Stimulated activated CD8-positive, alpha-beta memory T cell treated with anti-CD3 and anti-CD28 coated beads, Interleukin-2, amount 100 ng/mL, for 1 hour (primary cell): Measurements from ENCODE around the gene PLCH2.

Source experiments
- DNase-seq, 2 donors: peaks; one replicate each; pipeline ENCODE4 v3.0.0-alpha.2; 2020; ENCODE audit warnings: low read depth in 2 of 2

Gene PLCH2

DNA sequence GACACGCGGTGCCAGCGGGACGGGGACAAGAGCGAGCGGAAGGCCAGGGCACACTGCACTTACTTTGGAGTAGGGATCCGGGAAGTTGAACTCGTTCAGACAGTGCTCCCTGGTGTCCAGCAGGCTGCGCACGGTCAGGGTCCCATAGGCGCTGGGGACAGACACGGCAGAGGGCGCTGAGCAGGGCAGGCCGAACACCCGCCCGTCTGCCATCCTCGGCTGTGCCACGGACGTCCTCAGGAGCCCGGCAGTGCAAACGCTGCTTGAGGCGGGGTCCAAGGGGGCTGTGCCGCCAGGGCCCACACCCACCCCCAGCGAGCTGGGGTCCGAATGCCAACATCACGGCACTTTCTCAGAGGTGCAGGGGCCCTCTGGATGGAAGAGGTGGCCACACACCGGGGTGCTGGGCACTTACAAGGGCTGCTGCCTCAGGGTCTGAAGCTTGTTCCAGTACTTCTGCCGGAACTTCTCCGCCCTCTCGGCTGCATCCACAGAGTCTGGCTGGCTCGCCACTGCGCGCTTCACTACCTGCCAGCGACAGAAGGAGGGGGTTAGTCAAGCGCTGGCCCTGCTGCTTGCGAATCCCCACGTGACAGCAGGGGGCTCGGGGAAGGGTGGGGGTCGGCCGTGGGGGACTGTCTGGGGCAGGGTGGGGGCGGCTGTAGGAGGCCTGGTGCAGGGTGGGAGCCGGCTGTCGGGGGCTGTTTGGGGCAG, 38.0 kb downstream of the PLCH2 start:
- no peak for DNase-seq

DNA sequence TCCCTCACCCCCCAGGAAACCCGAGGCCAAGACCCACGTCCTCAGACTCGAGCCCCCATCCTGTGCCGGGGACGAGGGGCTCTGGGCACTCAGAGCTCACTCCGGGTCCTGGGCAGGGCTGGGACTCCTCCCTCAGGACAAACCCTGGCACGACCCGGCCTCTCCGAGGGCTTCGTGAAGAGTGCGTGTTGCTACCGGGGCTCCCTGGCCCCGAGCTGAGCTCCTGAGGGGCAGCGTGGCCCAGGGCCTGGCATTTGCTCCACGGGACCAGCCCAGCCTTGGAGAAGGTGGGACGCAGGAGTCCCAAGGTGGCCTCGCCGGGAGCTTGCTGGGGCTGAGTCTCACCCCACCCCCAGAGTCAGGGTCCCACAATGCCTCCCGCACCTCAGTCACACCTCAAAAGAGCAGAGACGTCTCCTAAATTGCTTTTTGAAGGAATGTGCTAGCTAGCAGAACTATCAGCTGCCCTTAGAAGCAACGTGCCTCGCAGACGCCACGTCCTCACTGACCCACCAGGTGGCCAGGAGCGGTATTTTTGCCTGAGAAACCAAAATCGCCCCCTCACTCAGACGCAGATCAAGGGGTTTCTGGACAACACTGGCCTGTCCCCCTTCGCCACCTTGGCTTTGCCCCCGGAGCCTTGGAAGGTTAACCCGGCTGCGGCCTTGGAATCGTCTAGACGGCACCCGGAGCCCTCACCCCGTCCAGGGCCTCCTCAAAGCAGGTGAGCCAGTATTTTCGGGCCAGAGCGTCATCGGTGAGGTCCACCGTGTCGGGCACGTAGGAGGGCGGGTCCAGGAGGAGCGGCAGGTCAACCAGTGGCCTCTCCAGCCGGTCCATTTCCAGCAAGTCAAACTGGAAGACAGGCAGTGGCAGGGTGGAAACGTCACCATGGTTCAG, 39.0 kb downstream of the PLCH2 start:
- no peak for DNase-seq

DNA sequence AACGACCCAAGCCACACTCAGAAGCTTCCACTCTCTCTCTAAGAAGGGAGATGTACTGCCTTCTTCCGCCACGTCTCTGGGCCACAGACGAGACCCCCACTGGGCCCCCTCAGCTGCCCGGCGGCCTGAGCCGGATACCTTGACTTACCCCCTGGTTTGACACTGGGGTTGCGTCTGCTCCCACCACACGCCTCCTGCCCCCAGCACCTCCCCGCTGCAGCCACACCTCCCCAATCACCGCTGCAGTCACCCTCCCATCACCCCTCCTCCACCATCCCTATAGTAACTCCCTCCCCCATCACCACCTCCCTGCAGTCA, 39.6 kb downstream of the PLCH2 start:
- no peak for DNase-seq

DNA sequence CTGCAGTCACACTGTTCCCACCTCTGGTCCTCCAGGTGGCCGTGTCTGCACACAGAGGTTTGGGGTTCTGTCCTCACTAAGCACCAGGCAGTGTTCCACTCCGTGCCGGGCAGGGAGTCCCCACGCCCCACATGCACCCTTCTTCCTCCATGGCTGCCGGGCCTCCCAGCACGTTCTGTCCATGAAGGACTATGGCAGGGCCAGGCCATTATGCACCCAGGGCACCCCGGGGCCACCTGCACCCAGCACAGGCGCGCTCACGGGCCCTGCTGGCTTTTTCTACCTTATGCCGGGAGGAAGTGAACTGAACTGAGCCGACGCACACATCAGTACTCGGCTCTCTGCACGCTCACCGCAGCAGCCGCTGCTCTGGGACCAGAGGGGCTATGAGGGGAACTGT, 40.0 kb downstream of the PLCH2 start:
- DNase-seq, result no peak

DNA sequence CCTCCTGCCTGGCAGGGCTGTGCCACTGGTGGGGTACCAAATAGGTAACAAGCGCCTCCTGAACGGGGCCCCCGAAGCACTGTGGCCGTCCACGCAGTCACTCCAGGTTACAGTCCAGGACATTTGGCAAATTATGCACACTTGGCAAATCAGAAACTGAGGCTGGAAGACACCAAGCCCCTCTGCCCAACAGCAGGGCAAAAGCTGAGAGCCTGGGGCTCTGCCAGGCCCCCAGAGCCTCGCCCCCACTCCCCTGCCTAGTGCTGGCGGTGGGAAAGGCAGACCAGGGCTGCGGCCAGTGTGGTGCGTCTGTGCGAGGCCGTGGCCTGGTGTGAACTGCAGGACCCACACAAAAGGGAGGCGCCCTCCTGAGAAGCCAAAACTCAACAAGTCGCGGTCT, 40.9 kb downstream of the PLCH2 start:
- no peak for DNase-seq

DNA sequence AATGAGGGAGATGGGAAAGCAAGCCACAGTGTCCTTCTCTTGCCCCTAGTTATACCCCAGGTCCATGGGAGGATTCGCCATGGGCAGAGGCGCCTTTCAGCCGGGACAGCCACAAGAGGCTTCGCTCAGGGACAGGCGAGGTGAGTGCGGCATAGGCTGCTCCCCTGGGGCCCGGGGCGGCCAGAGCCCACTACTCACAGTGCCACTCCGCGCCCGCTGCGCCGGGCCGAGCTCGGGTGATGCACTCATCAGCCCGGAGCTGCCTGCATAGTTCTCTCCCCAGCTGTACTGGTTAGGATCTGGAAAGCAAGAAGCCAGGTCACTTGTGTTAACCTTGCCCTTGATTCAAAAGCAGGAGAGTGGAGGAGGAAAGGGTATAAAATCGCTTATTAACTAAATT, 41.9 kb downstream of the PLCH2 start:
- DNase-seq, result no peak

DNA sequence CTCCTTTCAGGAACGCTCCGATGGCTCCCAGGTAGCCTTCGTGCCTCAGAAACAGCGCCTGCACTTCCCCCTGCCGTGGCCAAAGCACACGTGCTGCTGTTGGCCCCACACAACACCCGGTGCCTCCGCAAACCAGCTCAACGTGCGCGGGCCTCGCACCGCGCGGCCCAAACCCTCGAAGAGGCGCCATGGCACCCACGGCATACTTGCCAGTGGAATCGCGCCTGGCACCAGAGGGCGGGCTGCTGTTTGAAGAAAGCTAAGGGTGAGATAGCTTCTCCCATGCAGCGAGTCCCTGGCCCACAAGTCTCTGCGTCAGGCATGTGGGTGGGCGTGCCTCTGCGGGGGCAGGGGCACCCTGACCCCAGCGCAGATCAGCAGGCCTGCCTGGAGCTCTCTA, 42.4 kb downstream of the PLCH2 start:
- DNase-seq, result no peak

DNA sequence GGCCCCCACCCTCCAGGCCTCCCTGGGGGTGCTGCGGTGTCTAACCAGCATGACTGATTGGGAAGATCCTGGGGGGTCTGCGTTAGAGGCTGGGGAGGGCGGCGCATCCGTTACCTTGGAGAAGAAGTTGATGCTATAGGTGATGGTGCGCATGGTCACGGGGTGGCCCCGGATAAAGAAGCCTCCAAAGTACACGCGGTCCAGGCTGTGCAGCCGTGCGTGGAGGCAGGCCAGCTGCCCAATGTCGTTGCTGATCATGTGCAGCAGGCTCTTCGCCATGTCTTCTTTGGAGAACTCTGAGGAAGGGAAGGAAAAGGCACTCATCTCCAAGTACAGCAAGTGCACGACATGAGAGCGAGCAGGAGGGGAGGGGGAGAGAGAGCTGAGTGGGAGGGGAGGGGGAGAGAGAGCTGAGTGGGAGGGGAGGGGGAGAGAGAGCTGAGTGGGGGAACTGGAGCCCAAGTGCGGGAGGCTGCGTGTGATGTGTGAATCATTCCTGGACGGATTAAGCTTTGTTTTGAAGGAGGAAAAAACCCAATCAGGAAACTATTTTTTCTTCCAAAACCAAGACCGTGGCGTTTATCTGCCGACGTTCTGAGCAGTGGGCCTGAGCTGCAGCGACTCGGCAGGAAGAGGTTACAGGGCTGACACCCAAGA, 43.1 kb downstream of the PLCH2 start:
- no peak for DNase-seq

DNA sequence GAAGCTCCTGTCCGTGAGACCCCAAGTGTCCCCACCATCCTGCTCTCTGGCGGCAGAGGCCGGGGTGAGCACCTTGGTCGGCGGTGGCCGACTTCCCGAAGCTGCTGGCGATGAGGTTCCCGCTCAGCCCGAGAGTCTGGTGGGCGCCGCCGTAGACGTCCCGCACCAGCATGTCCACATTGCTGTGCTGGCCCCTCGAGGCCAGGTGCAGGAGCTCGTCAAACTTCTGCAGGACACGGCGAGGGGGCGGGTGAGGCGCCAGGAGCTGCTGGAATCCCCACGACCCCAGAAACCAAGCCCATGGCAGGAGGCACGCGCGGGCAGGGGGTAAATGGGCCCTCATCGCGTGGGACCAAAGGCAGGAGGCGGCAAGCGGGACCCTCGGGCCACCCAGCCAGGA, 43.6 kb downstream of the PLCH2 start:
- no peak for DNase-seq

DNA sequence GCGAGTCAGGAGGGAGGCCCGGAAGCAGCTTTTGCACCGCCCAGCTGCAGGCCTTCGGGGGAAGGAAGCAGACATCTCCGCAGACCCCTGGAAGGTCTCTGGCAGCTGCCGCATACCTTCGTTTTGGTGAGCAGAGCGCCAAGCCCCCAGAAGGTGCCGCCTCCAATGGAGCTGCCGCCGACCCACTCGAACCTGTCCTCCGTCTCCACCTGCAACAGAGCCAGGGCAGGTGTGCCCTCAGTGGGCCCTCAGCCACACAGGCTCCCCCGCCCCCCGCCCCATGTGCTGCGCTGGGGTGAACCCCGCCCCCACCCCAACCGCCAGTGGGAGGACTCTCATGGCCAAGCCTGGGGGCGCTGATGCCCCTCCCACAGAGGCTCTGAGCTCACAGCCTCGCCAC, 44.1 kb downstream of the PLCH2 start:
- DNase-seq, result no peak

DNA sequence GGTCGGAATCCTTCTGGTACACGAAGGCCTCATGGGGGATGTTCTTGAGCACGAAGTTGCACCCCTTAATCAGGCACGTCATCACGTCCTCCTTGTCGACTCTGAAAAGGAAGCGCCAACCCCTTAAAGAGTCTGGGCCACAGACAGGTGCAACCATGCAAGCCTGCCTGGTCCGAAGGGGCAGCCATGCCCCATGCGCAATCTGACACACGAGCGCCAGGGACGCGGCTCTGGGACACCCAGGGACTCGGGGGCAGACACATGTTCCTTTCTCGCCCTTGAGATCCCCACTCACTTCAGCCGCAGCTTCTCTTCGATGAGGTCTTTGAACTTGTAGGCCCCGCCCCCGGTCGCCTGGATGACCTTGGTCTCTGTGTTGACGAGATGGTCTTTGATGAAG, 44.7 kb downstream of the PLCH2 start:
- DNase-seq, result no peak

DNA sequence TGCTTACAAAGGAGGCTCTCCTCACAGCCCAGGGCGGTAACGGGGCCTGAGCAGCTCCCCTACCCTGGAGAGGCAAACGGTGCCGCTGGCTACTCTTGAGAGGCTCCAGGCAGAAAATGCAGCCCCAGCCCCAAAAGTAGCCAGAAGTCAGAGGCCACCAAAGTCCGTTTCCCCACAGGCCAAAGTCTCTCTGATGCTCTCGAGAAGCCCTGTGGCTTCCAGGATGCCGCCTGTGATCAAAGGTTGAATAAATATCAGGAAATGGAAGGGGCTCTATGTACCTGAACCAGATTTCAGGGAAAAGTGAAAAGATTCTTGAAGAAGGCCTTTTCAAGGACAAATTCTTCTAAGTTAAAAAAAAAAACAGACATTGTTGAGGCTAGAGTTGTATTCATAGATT, 46.1 kb downstream of the PLCH2 start:
- no peak for DNase-seq

DNA sequence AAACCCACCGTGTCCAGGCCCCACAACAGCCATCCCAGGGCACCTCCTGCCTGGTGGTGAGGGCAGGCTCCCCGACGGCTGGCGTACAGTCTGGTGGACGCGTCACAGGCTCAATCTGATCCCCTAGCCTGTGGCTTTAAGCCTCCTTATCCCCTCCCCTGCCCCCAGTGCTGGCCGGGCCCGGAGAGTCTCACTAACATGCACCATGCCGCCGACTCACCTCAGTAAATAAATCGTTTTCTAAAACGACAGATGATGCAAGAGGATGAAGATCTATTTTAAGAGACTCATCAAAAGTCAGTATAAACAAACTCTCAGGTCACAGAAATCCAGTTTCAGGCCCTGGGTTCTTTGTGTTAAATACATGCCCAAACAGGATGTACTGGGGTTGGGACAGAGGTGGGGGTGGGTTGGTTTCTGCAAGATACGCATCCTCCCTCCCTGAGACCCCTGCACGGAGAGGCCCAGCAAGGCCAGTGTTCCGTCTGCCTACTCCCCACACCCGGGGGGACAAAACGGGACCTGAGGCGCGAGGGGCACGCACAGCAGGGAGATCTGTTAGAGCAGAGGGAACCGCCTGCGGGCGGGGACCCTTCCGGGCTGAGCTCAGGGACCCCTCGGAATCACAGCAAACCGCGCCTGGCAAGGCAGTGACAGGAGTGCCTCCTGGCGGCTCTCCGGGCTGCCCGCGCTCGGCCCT, 47.3 kb downstream of the PLCH2 start:
- no peak for DNase-seq

DNA sequence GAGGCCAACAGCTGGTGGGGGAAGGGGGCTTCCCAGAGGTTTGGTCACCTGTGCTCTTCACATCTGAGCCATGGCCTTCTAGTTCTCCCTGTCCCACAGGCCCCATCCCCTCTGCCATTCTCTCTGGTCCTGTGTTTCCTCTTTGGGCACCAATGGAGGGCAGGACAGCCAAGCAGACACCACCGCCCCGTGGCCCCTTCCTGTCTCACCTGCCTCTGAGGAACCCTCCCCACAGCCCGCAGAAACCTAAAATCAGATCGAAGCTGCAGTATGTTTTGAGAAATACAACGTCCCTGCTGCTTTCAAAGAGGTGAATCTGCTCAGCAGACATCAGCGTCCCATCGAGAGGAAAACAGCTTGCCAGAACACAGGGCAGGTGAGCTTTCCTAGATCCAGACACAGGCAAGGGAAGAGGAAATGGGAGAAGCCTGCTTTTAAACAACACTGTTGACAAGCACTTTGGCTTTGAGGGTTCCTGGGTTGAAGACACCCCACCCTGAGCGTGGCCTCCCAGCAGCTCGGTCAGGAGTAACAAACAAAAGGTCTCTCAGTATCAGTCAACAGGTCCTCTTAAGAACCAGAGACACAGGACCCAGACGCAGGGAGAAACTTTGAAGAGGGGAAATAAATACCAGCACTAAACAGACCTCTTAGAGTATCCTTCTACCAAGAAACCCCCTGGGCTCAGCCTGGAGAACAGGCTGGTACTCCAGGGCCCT, 48.0 kb downstream of the PLCH2 start:
- peak in 1 of 2 donors; percentile 25 for DNase-seq

DNA sequence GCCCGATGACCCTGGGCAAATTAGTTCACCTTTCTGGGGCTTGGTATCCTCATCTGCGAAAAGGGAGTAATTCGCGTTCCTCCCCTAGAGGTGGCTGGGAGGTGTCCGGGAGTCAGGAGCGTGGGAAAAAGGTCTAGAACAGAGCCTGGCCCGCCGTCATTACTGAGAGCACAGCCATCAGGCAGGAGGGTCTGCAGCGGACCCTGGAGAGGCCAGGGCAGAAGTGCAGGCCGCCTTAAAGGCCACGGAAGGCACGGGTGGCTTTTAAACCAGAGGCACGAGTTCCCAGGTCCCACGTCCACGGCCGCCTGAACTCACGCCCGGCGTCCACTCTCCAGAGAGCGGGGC, 49.5 kb downstream of the PLCH2 start:
- DNase-seq, result no peak

DNA sequence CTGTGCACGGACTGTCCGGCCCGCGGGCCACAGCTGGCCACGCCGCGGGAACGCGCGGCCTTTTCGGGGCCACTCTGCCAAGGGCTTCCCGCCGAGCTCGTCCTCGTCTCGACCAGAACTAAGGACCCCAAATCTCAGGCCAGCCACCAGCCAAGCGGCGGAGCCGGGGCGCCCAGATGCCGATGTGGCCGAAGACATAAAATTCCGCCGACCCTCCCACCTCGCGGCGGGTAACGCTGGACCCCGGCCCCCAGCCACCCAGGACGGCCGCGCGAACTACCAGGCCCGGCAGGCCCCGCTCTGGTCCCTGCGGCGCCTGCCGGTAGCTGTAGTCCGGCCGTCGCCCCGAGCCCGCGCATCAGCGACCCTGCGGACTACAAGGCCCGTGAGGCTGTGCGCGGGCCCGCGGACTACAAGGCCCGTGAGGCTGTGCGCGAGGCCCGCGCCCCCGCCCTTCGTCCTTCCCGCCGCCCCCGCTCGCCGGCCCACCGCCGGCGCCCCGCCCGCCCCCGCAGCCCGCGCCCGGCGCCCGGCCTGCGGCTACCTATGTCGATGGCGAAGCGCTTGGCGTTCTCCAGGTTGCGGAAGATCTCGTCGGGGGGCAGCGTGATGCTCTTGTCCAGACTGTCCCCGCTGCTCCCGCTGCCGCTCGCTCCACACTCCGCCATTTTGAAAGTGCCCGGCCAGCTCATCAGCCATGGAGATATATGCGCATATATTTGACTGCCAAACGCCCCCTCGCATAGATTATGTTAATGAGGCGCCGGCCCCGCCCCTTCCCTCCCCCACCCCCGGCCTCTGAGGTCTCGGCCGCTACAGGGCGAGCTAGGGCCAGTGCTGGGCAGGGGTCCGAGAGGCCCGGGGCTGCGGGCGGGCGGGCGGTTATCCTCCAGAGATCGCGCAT, 50.1 kb downstream of the PLCH2 start, which contains the start of gene PANK4:
TSS of gene PANK4 (minus strand) at position 677 of the 904 bp plus-strand sequence. CDS start at position 668, 9 bp downstream.
- peak; percentile 74 to 82 for DNase-seq

DNA sequence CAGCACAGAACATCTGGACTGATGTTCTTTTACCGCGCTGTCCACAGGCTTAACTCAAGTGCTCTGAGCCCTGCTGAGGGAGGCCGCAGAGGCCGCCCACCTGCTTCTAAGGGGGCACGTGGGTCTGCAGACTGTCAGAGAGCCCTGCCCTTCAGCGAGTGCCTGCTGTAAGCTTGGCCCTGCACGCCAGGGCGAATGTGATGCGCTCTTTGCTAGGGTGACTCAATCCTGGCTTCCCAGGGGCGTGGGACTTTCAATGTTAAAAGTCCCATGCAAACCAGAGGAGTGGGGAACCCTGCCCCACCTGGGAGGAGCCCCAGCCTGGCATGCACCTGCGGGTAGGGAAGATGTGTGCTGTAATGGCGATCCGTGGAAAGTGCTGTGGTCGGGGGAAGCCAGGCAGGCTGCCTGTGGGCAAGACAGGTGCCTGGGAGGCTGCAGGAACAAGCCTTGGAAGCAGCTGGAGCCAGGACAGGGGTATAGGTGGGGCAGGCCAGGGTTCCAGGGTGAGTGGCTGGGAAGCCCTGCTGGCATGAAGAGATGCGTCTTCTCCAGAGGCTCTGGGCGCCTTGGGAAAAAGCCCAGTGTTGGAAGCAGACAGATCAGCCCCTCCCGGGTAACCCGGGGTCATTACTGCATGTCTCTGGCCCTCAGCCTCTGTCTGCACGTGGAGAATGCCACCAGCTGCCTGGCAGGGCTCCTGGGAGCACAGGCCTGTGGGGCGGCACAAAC, 50.9 kb downstream of the PLCH2 start:
- peak in 1 of 2 donors; percentile 9 for DNase-seq

DNA sequence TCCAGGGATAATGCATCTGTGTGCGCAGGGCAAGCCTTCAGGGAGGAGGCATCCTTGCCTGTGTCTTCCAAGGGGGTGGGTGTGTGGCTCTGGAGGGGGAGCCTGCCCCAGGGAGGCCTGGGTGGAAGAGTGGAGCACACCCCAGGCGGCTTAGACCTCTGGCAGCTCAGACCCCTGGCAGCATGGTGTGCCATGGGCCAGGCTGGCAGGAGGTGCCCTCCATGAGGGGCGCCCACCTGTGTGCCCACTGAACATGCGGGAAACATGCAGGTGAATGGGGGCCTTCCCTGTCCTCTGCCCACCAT, 51.4 kb downstream of the PLCH2 start:
- no peak for DNase-seq

DNA sequence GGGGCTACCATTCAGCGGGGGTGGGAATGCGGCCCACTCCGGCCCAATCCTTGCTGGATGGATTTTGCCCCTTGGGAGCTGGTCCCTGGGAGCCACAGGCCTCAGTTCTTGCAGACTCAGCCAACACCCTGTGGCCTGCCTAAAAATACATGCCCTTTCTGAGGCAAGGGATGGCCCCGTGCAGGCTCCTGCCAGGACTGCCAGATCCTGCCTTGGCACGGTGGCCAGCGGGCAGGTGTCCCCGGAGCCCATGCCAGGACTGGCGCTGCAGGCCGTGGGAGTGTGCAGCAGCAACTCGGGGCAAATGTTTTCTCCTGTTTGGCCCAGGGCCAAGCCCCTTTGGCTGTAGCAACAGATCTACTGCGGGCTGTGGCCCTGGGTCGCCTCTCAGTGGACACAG, 51.9 kb downstream of the PLCH2 start:
- no peak for DNase-seq

DNA sequence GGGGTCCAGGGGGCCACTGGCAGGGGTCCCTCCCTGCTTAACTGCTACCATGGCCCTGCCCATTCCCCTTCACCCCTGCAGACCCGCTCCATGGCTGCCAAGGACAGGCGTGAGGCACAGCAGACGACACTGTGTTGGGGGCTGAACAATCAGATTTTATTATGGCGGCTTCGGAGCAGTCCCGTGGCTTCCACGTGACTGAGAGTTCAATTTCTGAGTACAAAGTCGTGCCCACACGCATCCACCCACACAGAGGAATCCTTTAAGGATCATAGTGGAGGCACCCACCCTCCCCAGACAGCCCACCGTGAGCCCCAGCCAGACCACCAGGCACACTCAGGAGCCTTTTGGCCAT, 52.5 kb downstream of the PLCH2 start:
- no peak for DNase-seq
